H1 (cell line): Measurements from ENCODE around the gene TOP2B. TPM values are rescaled to one million over a fixed set of nuclear protein-coding genes. Genes with fewer than 3 reads are reported as not detected.

Experiments used
- CTCF ChIA-PET: fragments of 300-600 bp; sonication (Branson Sonifier 250); formaldehyde crosslinking; loops from one replicate; lab custom pipeline; 2021; ENCODE audit not compliant: partially characterized antibody; lab: Charles Lee
- POLR2A ChIA-PET: fragments of 300-600 bp; sonication (Branson Sonifier 250); formaldehyde crosslinking; loops from one replicate; lab custom pipeline; 2021; ENCODE audit warnings: inconsistent platforms; ENCODE audit not compliant: partially characterized antibody; lab: Charles Lee
- DNase-seq, 2 experiments: peaks; one replicate each; pipeline versions ENCODE4 v3.0.0 to v3.0.0-alpha.2; 2010 to 2022; ENCODE audit warnings: low spot score in 2 of 2, low read depth in 1 of 2, mixed read lengths in 1 of 2
- FAIRE-seq: peaks from 2 replicates; lab custom pipeline; 2011; peaks lifted over from hg19 to GRCh38; lab: Jason Lieb, UNC
- H2AFZ ChIP-seq: 2 replicates; pipeline ENCODE4 v1.8.1; 2012; ENCODE audit warnings: low read length, inconsistent platforms
- H2AK5ac ChIP-seq: 2 replicates; pipeline ENCODE4 v1.6.1; 2013; ENCODE audit warnings: low read depth, low read length
- H2BK120ac ChIP-seq: replicated peaks from 2 replicates; pipeline ENCODE3; 2013; ENCODE audit warnings: low read depth, low read length, inconsistent platforms
- H2BK12ac ChIP-seq: 2 replicates; pipeline ENCODE4 v1.6.1; 2013; ENCODE audit warnings: low read depth, low read length
- H2BK15ac ChIP-seq: 2 replicates; pipeline ENCODE4 v1.6.1; 2013; ENCODE audit warnings: low read length
- H2BK20ac ChIP-seq: 2 replicates; pipeline ENCODE4 v1.6.1; 2013; ENCODE audit warnings: low read length
- H2BK5ac ChIP-seq: 2 replicates; pipeline ENCODE4 v1.6.1; 2013; ENCODE audit warnings: low read depth, low read length
- H3K14ac ChIP-seq: 2 replicates; pipeline ENCODE4 v1.6.1; 2013; ENCODE audit warnings: inconsistent platforms; ENCODE audit not compliant: insufficient read length
- H3K18ac ChIP-seq: 2 replicates; pipeline ENCODE4 v1.6.1; 2013; ENCODE audit warnings: low read length; ENCODE audit errors: extremely low read depth
- H3K23ac ChIP-seq: 2 replicates; pipeline ENCODE4 v1.6.1; 2013; ENCODE audit warnings: inconsistent platforms; ENCODE audit not compliant: insufficient read length
- H3K23me2 ChIP-seq: 2 replicates; pipeline ENCODE4 v1.6.1; 2013; ENCODE audit warnings: low read depth, low read length
- H3K27ac ChIP-seq: 2 replicates; pipeline ENCODE4 v1.6.1; 2011; ENCODE audit warnings: low read depth, low read length, inconsistent platforms
- H3K27me3 ChIP-seq, 4 experiments: replicated peaks in 1 of 4; 1 replicate in 1 of 4; 2 replicates in 3 of 4; pipeline versions ENCODE4 v1.6.1 to v1.8.1; 2011 to 2013; ENCODE audit warnings: low read length in 3 of 4, mild to moderate bottlenecking in 3 of 4, inconsistent platforms in 2 of 4, mixed read lengths in 2 of 4, moderate library complexity in 1 of 4; ENCODE audit not compliant: control insufficient read depth in 3 of 4, insufficient read depth in 3 of 4; ENCODE audit errors: extremely low read depth in 1 of 4
- H3K36me3 ChIP-seq, 4 experiments: 2 replicates each; pipeline versions ENCODE4 v1.6.1 to v1.8.1; 2011 to 2013; ENCODE audit warnings: mild to moderate bottlenecking in 4 of 4, low read length in 3 of 4, moderate library complexity in 2 of 4, control low read depth in 1 of 4, inconsistent platforms in 1 of 4; ENCODE audit not compliant: insufficient read depth in 4 of 4, control insufficient read depth in 2 of 4
- H3K4ac ChIP-seq: replicated peaks from 2 replicates; pipeline ENCODE3; 2013; ENCODE audit warnings: low read length, low read depth, mixed read lengths, inconsistent platforms; ENCODE audit not compliant: insufficient read length
- H3K4me1 ChIP-seq, 4 experiments: replicated peaks in 1 of 4; 1 replicate in 1 of 4; 2 replicates in 3 of 4; pipeline versions ENCODE4 v1.6.1 to v1.8.1; 2011 to 2013; ENCODE audit warnings: low read length in 3 of 4, inconsistent platforms in 2 of 4, mixed read lengths in 1 of 4; ENCODE audit not compliant: insufficient read depth in 4 of 4, control insufficient read depth in 3 of 4
- H3K4me2 ChIP-seq, 2 experiments: 2 replicates each; pipeline versions ENCODE4 v1.6.1 to v1.8.1; 2011 to 2013; ENCODE audit warnings: low read depth in 2 of 2, low read length in 2 of 2, control low read depth in 1 of 2, inconsistent platforms in 1 of 2, mild to moderate bottlenecking in 1 of 2; ENCODE audit not compliant: insufficient read depth in 1 of 2
- H3K4me3 ChIP-seq, 4 experiments: fragments of 200-600, 300-600 bp in 1 of 4; sonication (generic), shearing (Covaris generic), sonication (Bioruptor Twin) in 1 of 4; 2 replicates each; pipeline versions ENCODE4 v1.5.1 to v1.8.1; 2011 to 2016; ENCODE audit warnings: low read length in 4 of 4, low read depth in 3 of 4, control low read depth in 2 of 4, inconsistent platforms in 2 of 4, mild to moderate bottlenecking in 2 of 4, mixed read lengths in 1 of 4, moderate library complexity in 1 of 4; ENCODE audit not compliant: insufficient read depth in 2 of 4; ENCODE audit errors: extremely low read depth in 1 of 4
- H3K56ac ChIP-seq: replicated peaks from 2 replicates; pipeline ENCODE3; 2013; ENCODE audit warnings: low read depth, mild to moderate bottlenecking, mixed read lengths, low read length, inconsistent platforms; ENCODE audit not compliant: insufficient read length
- H3K79me1 ChIP-seq: 2 replicates; pipeline ENCODE4 v1.6.1; 2013; ENCODE audit warnings: low read depth, low read length, control low read depth
- H3K79me2 ChIP-seq, 2 experiments: 2 replicates each; pipeline versions ENCODE4 v1.6.1 to v1.8.1; 2012 to 2013; ENCODE audit warnings: low read length in 2 of 2, mild to moderate bottlenecking in 2 of 2, inconsistent platforms in 1 of 2; ENCODE audit not compliant: insufficient read depth in 2 of 2, control insufficient read depth in 1 of 2
- H3K9ac ChIP-seq, 4 experiments: replicated peaks in 1 of 4; 1 replicate in 1 of 4; 2 replicates in 3 of 4; pipeline versions ENCODE4 v1.6.1 to v1.8.1; 2011 to 2013; ENCODE audit warnings: low read depth in 3 of 4, low read length in 3 of 4, control low read depth in 2 of 4, mild to moderate bottlenecking in 2 of 4, moderate library complexity in 2 of 4, inconsistent platforms in 1 of 4; ENCODE audit errors: extremely low read depth in 1 of 4
- H3K9me3 ChIP-seq, 2 experiments: 2 replicates each; pipeline versions ENCODE4 v1.6.1 to v1.8.1; 2012 to 2013; ENCODE audit warnings: mild to moderate bottlenecking in 2 of 2, moderate library complexity in 2 of 2, control low read depth in 1 of 2, inconsistent platforms in 1 of 2, low read depth in 1 of 2, low read length in 1 of 2, mixed read lengths in 1 of 2; ENCODE audit not compliant: insufficient read depth in 2 of 2
- H4K20me1 ChIP-seq, 2 experiments: replicated peaks in 1 of 2; 2 replicates each; pipeline versions ENCODE3 to v1.8.1; 2011 to 2013; ENCODE audit warnings: inconsistent platforms in 2 of 2, low read length in 2 of 2, mild to moderate bottlenecking in 1 of 2; ENCODE audit not compliant: insufficient read depth in 2 of 2, control insufficient read depth in 1 of 2
- H4K5ac ChIP-seq: 2 replicates; pipeline ENCODE4 v1.6.1; 2013; ENCODE audit warnings: low read length, low read depth, mixed read lengths, inconsistent platforms; ENCODE audit not compliant: insufficient read length
- H4K8ac ChIP-seq: 2 replicates; pipeline ENCODE4 v1.8.0; 2013; ENCODE audit warnings: mild to moderate bottlenecking, moderate library complexity, low read length, inconsistent platforms; ENCODE audit not compliant: insufficient read depth; ENCODE audit errors: extremely low read depth
- H4K91ac ChIP-seq: replicated peaks from 2 replicates; pipeline ENCODE3; 2013; ENCODE audit warnings: low read length, mixed read lengths, inconsistent platforms; ENCODE audit not compliant: insufficient read length
- CHD1 ChIP-seq: IDR thresholded peaks from 2 replicates; pipeline ENCODE4 v1.6.1; 2012; ENCODE audit warnings: low read depth, low read length, improper control_type of control experiment
- CHD2 ChIP-seq: IDR thresholded peaks from 2 replicates; pipeline ENCODE4 v1.6.1; 2012; ENCODE audit warnings: low read length, improper control_type of control experiment
- CREB1 ChIP-seq: IDR thresholded peaks from 2 replicates; pipeline ENCODE4 v1.6.1; 2012; ENCODE audit warnings: inconsistent platforms
- EGR1 ChIP-seq: IDR thresholded peaks from 2 replicates; pipeline ENCODE4 v1.6.1; 2011; ENCODE audit warnings: low read depth, low read length, borderline replicate concordance
- EZH2 ChIP-seq: fragments of 200-600 bp; sonication (generic); IDR thresholded peaks from 2 replicates; pipeline ENCODE4 v1.7.1; 2012; ENCODE audit warnings: low read depth, mild to moderate bottlenecking, moderate library complexity, low read length, inconsistent platforms; ENCODE audit not compliant: severe bottlenecking
- JUND ChIP-seq: IDR thresholded peaks from 2 replicates; pipeline ENCODE4 v1.6.1; 2011; ENCODE audit warnings: mild to moderate bottlenecking, improper control_type of control experiment, low read length
- RAD21 ChIP-seq, 2 experiments: IDR thresholded peaks in 1 of 2; conservative IDR thresholded peaks in 1 of 2; 2 replicates each; pipeline ENCODE4 v1.6.1; 2011; ENCODE audit warnings: low read depth in 2 of 2, low read length in 2 of 2, improper control_type of control experiment in 1 of 2, inconsistent platforms in 1 of 2, mild to moderate bottlenecking in 1 of 2, moderate library complexity in 1 of 2
- RFX5 ChIP-seq: IDR thresholded peaks from 2 replicates; pipeline ENCODE4 v1.6.1; 2011; ENCODE audit warnings: low read depth, low read length, improper control_type of control experiment, borderline replicate concordance
- RNF2 ChIP-seq: fragments of 200-900, 300-1000 bp; sonication (generic); IDR thresholded peaks from 2 replicates; pipeline ENCODE4 v1.7.1; 2016; ENCODE audit warnings: borderline replicate concordance, low read depth, mild to moderate bottlenecking, antibody characterized with exemption, low read length; ENCODE audit not compliant: poor library complexity, severe bottlenecking; ENCODE audit errors: missing control alignments
- SAP30 ChIP-seq: fragments of 300-600 bp; sonication (generic); IDR thresholded peaks from 2 replicates; pipeline ENCODE4 v1.7.1; 2012; ENCODE audit warnings: low read length, moderate library complexity, mild to moderate bottlenecking, inconsistent platforms; ENCODE audit not compliant: insufficient read depth, insufficient replicate concordance
- TEAD4 ChIP-seq: IDR thresholded peaks from 2 replicates; pipeline ENCODE4 v1.6.1; 2012; ENCODE audit warnings: low read depth, low read length, inconsistent platforms, mixed read lengths
- WGBS, 2 experiments: shearing (Covaris generic) in 1 of 2; methylation state at CpG; one replicate each; pipeline versions ENCODE4 v1.1.6 to v1.1.7; 2013 to 2015; ENCODE audit warnings: low lambda C conversion rate in 2 of 2, mixed read lengths in 2 of 2, inconsistent platforms in 1 of 2, low coverage in 1 of 2, missing lambda C conversion rate in 1 of 2; ENCODE audit not compliant: insufficient replicate concordance in 2 of 2, insufficient coverage in 1 of 2, insufficient read length in 1 of 2; ENCODE audit errors: extremely low coverage in 1 of 2, missing lambda C conversion rate in 1 of 2; 5-methylcytosine and 5-hydroxymethylcytosine counted together
- polyA plus RNA-seq, 7 experiments: library from polyadenylated mRNA; depleted of rRNA in 3 of 7; stranded (reverse) in 5 of 7; unstranded in 2 of 7; fragments of >200 nt in 5 of 7; fragments of 200-250 nt in 2 of 7; gene quantifications; 1 replicate in 5 of 7; 2 replicates in 1 of 7; 4 replicates in 1 of 7; pipeline versions ENCODE4 v1.2.1 to v1.2.3, GENCODE V29; 2011 to 2013; ENCODE audit warnings: missing spikeins in 2 of 7, mixed read lengths in 2 of 7
- total RNA-seq: library from RNA; stranded (reverse); fragmentation: NEBNext Ultra II Directional; extraction: Animal tissue kit (Norgen Biotek cat#: 25700); gene quantifications from 2 replicates; pipeline ENCODE4 v1.2.1, GENCODE V29; 2021
- TF ChIP-seq, protein P1 (sequence below): IDR thresholded peaks from 2 replicates; pipeline ENCODE4 v1.6.1; 2011; ENCODE audit warnings: low read depth, mild to moderate bottlenecking, low read length; ENCODE audit not compliant: insufficient read depth

The TOP2B gene
- total and polyA plus RNA-seq, 2 of the 8 experiments (the other 6 are each of a cell fraction or from before 2014, with no cell fraction given) = 34.9 to 206 TPM

DNA sequence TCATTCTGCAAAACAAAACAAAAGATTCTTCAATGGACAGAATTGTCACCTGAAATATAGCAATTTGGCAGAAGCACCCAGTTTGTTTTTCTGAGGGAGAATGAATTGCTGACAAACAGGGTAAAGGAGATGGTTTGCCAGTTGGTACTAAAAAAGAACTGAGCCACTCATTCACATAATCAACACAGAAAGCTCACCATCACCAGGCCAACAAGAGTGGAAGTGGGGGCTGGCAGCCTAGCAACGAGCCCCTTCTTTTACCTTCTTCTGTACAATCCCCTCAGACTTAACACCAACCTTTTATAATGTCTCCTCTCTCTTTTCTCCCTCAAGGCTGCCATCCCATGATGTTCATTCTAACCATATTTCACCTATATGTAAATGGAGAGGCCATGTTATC lies 5.9 kb downstream of the TOP2B start:
- no peak overlapping the region for H4K8ac ChIP-seq
- no peak overlapping the region for H2BK5ac ChIP-seq
- H3K9me3 ChIP-seq = no peaks in the 10 kb centered on the region
- H3K79me1 ChIP-seq = peaks cover 5% of the 10 kb centered on the region; the same call in 1 of the 2 replicates
- H3K56ac ChIP-seq = no peak overlapping the region
- peaks cover 23 to 97% of the 10 kb centered on the region in 2 experiments for H3K79me2 ChIP-seq
- WGBS, 2 experiments = 92% methylated on average over 1 of the region's 1 CpG; no CpG with 5 or more reads in 1 of the 2 experiments
- no peak overlapping the region for H2BK20ac ChIP-seq
- no peak overlapping the region for H3K4me2 ChIP-seq
- no peak overlapping the region for H2AK5ac ChIP-seq
- no peaks in the 10 kb centered on the region for H3K27me3 ChIP-seq
- FAIRE-seq = no peak
- no peaks in the 10 kb centered on the region for H3K36me3 ChIP-seq
- CTCF ChIA-PET = interaction anchor here (0.9 to 3.8 kb wide), 2 partner anchors 10 to 198 kb away, joined by 3 to 22 read pairs; no protein-coding TSS in a partner anchor
- H3K4me1 ChIP-seq = peaks cover 0 to 7% (median 3%) of the 10 kb centered on the region in 4 experiments; a peak in 2 of 7 replicates
- no peak for DNase-seq
- no peak overlapping the region for H2AFZ ChIP-seq
- POLR2A ChIA-PET = no interaction called here
- H3K4ac ChIP-seq = no peak overlapping the region
- TF ChIP-seq EZH2 = no peak
- TF ChIP-seq SAP30 = no peak
- no peak for TF ChIP-seq EGR1
- no peak for TF ChIP-seq CHD1
- TF ChIP-seq RAD21 (IDR thresholded peaks at IDR 0.05 in 1 of 2, conservative IDR thresholded peaks at IDR 0.05 in 1 of 2; ENCODE audit: low read depth in 2 of 2, low read length in 2 of 2) = no peak
- TF ChIP-seq, protein P1, sequence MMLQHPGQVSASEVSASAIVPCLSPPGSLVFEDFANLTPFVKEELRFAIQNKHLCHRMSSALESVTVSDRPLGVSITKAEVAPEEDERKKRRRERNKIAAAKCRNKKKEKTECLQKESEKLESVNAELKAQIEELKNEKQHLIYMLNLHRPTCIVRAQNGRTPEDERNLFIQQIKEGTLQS = no peak
- TF ChIP-seq CREB1 = no peak
- TF ChIP-seq RFX5 = no peak
- no peak for TF ChIP-seq TEAD4
- no peak for TF ChIP-seq JUND
- no peak for TF ChIP-seq RNF2
- TF ChIP-seq CHD2 = no peak
- no peak overlapping the region for H3K27ac ChIP-seq
- peaks cover 5% of the 10 kb centered on the region; the same call in 1 of the 2 replicates for H3K23me2 ChIP-seq
- H3K18ac ChIP-seq = no peak overlapping the region
- no peak overlapping the region for H3K4me3 ChIP-seq
- H3K14ac ChIP-seq = no peak overlapping the region
- H3K9ac ChIP-seq = no peak overlapping the region
- H3K23ac ChIP-seq = no peak overlapping the region
- H2BK120ac ChIP-seq = no peak overlapping the region
- no peak overlapping the region for H4K91ac ChIP-seq
- H4K20me1 ChIP-seq = peaks cover 11 to 17% of the 10 kb centered on the region in 2 experiments
- H4K5ac ChIP-seq = no peak overlapping the region
- H2BK12ac ChIP-seq = no peak overlapping the region
- no peak overlapping the region for H2BK15ac ChIP-seq
